Kidney glomerular epithelial cell (primary cell): ENCODE results near the gene CABP4.
"Not testable (repeated sequence)": the region's sequence is repeated elsewhere in the genome, so short reads cannot be mapped to it uniquely, and the experiment has no call there.

ENCODE experiments used
- DNase-seq: peaks from one replicate; lab custom pipeline; 2025; lab: John Stamatoyannopoulos, UW

Gene CABP4

DNA sequence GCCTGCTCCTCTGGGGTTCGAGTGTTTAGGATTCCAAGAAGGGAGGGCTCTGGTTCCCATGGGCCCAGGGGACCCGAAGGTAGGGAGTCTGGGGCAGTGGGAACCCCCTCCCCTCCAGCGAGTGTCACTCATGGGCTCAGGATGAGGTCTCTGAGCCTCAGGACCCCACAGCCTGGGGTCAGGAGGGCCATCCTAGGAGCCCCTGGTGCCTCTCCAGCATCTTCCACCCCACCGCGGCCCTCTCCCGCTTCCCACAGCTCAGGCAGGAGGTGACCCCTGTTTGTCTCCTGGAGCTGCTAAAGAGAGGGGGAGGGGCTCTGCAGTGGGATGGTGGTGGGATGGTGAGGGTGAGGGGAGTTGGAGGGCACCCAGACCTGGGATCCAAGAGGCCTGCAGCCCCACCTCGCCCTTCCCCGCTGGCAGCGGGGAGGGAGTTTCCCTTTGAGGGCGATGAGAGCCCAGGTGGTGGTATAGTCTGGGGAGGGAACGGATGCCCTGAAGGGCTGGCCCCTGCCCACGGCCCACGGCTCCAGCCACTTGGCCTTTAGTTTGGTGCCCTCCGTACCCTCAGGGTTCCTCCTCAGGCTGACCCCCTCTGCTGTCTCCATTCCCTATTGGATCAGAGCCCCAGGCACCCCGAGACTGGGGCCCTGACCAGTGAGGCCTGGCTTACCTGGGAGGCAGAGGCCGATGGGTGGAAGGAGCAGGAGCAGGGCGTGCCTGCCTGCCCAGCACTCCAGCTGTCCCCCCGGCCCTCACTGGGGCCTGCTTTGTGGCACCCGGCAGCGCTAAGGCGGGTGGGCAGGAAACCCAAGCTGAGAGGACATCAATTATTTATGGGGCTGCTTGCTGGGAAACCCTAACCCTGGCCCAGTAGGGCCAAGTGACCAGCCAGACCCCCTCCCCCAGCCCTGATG is 1.1 kb upstream of the CABP4 start:
- no peak for DNase-seq

GRCh38 chr11:67456068-67456705 is 1.0 kb downstream of the CABP4 start:
- no peak for DNase-seq

DNA sequence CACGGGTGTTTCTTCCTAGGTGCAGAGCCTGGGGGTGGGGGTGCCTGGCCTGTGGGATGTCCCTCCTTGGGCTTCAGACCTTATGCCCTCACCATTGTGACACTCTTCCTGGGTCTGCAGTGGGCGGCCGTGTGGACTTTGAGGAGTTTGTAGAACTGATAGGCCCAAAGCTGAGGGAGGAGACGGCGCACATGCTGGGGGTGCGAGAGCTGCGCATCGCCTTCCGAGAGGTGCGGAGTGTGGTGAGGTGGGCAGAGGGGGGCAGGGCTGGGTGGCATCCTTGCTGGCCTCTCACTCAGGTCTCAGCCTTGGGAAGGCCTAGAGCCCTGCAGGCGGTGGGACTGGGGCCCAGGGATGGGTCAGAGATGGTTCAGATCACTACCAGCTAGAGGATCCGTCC is 2.3 kb downstream of the CABP4 start:
- no peak for DNase-seq

GRCh38 chr11:67458266-67458665 is 3.1 kb downstream of the CABP4 start:
- DNase-seq, result no peak

DNA sequence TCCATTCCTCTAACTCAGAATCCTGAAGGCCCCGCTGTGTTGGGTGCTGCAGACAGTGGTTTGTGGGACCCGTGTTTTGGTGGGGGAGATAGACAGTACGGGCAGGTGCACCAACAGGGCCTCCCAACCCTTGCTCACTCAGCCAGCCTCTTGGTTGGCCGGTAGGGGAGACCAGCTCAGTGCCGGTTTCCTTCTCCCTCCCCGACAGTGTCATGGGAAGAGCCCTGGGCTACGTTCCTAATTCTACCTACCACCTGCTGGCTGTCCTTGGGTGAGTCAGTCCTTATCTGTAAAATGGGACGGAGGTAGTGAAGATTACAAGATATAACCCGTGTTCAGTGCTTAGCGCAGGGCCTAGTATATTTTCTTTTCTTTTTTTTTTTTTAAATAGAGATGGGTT is 8.0 kb downstream of the CABP4 start:
- DNase-seq, result no peak

GRCh38 chr11:67463680-67464410 is 8.7 kb downstream of the CABP4 start:
- DNase-seq, result peak; percentile 30

GRCh38 chr11:67464411-67465188 is 9.4 kb downstream of the CABP4 start:
- DNase-seq, result peak; percentile 83

GRCh38 chr11:67465189-67465510 is 10.0 kb downstream of the CABP4 start:
- DNase-seq, result no peak

DNA sequence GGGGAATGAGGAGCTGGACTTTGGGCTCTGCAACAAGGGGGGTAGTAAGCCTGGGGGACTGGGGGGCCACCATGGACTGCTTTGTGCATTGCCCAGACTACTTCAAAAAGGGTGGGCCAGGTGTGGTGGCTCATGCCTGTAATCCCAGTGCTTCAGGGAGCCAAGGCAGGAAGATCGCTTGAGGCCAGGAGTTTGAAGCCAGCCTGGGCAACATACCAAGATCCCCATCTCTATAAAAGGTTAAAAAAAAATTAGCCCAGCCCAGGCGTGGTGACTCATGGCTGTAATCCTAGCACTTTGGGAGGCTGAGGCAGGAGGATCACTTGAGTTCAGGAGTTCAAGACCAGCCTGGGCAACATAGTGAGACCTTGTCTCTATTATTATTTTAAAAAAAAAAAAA is 10.4 kb downstream of the CABP4 start:
- not testable (repeated sequence) for DNase-seq

DNA sequence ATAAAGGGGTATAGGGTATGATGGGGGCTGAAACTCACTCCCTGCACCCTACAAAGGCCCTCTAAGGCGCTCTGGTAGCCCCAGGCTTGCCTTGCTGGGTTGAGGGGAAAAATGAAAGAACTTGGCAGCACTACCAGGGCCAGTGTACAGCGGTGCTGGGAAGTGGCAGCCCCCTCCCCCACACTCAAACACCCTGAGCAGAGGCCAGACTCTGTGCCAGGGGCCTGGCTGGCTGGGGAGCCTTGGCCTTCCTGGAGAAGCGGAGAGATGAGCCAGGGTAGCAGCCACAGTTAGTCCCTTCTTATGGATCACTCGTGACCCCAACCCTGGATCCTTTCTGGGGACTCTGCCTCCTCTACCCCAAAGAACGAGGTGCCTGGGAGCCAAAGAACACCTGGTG is 11.2 kb downstream of the CABP4 start:
- no peak for DNase-seq

DNA sequence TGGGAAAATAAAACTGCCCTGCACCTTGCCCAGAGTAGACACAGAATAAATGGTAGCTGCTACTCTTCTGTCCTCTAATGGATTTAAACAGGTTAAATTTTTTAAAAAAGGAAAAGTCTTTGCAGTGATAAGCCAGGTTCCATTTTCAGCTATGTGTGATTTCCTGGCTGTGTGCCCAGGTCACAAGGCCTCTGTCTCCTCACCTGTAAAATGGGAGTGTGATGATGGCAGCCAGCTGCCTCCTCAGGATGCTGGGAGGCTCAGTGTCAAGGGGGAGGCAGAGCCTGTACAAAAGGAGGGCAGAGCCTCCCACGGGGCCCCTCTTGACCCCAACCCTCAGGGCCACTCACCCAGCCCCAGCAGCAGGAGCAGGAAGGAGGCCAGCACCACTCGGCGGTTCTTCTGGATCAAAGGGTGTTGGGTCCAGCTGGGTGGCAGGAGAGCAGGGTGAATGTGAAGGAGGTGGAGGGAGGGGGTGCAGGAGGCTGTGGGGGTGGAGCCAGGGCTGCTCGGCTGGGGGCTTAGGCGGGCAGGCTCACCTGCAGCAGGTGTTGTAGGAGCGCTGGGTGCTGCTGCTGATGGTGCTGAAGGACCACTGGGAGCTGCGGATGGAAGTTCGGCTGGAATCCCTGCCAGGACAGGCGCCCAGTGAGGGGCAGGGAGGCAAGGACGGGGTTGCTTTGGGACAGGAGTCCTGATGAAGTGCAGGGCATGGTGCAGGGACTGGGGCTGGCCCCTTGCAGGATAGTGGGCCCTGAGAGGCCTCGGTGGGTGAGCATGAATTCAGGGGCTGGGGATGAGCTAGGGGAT is 12.0 kb downstream of the CABP4 start:
- no peak for DNase-seq

DNA sequence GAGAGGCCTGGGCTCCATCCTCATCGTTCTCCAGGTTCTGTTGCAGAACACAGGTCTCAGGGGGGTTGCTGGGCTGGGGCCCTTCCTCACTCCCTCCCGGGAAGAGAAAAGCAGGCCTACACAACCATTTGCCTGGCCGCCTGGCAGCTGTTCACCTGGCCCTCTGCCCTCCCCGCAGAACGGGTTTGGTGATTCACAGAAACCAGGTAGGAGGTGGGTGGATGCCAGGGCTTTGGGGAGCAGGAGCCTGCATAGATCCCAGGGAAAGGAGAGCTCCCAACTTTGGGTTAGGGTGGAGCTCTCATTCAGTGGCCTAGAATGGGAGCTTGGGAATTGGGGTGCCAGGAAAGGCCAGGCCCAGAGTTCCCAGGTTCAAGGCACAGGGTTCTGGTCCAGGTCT is 12.9 kb downstream of the CABP4 start:
- no peak for DNase-seq

GRCh38 chr11:67468456-67468758 is 13.3 kb downstream of the CABP4 start:
- no peak for DNase-seq

DNA sequence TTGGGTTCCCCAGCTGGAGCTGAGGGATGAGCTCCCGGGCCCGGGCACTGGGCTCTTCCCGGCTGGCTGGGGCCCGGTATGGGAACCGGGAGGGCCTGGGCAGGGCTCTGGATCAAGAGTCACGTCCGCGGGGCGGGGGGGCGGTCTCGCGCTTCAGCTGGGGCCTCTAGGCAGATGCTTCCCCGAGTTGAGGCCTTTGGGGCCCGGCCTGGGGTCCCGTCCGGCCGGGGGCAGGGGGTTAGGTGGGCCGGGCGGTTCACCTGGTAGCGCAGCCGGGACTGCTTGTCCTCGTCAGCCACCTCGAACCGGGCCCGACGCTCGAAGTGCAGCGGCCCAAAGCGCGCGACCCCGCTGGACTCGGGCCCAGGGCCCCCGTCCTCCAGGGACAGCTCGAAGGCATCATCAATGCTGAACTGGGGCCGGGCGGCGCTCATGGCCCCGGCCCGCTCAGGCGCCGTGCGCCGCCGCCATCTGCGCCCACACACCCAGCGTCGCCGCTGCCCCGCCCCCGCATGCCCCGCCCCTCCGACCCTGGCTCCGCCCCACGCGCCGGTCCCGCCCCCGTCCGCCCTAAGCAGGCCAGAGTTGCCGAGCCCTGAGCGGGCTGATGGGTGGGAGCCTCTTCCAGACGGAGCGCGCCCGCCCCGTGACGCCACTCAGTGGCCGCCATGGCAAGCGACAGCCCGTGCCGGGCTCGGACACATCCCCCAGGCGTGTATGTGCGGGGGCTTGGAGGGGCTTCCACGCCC is 13.8 kb downstream of the CABP4 start, which contains the start of gene TMEM134:
TMEM134 (minus strand) TSS at position 493 of the 749 bp plus-strand sequence; CDS start at position 434, 59 bp downstream.
- peak; percentile 73 for DNase-seq

DNA sequence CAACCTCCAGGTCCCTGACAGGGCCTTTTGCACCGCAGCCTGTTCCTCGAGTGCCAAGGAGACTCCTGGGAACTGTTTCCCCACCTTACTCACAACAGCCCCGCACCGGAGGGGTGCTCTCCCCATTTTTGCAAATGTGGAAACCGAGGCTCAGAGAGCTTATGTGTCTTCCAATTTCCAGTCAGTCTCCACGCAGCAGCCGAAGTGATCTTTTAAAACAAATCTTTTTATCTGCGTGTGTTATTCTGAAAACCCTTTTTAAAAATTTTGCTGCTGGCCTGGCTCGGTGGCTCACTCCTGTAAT is 14.3 kb downstream of the CABP4 start:
- DNase-seq, result no peak

DNA sequence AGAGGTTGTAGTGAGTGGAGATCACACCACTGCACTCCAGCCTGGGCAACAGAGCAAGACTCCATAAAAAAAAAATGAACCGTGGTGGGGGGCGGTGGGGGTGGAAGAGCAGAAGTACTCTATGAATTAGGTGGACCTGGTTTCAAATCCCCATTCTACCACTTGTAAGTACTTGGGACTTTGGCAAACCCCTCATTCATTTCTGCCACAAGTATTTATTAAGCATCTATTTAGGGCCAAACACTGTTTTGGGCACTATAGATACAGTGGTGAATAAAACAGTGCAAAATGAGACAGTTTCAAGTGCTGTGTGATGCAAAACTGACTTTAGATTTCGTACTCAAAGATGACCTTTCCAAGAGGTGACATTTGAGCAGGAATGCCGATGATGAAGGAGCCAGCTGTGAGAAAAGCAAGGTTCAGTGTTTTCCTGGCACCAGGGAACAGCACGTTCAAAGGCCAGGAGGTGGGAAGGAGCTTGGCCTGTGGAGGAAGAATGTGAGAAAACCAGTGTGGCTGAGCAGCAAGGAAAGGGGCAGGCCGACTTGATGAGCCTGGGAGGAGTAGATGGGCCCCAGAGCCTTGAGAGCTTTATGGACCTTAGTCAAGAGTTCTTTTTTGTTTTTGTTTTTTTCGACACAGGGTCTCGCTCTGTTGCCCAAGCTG is 15.3 kb downstream of the CABP4 start:
- no peak for DNase-seq

DNA sequence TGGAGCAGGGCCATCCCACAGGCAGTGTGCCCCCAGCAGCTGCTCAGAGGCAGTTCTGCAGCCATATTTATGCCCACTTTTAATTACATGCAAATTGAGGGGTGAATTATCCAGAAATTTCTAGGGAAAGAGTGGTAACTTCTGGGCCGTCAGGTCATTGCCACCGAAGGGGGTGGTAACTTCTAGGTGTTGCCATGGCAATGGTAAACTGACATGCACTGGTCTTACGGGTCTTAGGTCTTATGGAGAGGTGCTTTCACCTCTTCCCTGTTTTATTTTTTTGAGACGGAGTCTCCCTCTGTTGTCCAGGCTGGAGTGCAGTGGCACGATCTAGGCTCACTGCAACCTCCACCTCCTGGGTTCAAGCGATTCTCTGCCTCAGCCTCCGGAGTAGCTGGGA is 17.7 kb downstream of the CABP4 start:
- no peak for DNase-seq

DNA sequence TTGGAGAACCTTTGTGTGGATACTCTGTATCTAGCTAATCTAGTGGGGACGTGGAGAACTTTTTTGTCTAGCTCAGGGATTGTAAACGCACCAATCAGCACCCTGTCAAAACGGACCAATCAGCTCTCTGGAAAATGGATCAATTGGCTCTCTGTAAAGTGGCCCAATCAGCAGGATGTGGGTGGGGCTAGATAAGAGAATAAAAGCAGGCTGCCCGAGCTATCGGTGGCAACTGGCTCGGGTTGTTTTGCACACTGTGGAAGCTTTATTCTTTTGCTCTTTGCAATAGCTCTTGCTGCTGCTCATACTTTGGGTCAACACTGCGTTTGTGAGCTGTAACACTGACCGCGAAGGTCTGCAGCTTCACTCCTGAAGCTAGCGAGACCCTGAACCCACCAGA is 21.5 kb downstream of the CABP4 start:
- DNase-seq, result not testable (repeated sequence)

DNA sequence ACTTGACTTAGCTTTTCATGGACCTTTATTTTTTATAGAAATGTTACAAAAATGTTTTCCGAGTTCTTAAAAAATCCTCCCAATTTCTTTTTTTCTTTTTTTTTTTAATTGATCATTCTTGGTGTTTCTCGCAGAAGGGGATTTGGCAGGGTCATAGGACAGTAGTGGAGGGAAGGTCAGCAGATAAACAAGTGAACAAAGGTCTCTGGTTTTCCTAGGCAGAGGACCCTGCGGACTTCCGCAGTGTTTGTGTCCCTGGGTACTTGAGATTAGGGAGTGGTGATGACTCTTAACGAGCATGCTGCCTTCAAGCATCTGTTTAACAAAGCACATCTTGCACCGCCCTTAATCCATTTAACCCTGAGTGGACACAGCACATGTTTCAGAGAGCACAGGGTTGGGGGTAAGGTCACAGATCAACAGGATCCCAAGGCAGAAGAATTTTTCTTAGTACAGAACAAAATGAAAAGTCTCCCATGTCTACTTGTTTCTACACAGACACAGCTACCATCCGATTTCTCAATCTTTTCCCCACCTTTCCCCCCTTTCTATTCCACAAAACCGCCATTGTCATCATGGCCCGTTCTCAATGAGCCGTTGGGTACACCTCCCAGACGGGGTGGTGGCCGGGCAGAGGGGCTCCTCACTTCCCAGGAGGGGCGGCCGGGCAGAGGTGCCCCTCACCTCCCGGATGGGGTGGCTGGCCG is 22.3 kb downstream of the CABP4 start:
- DNase-seq, result not testable (repeated sequence)
